Karpas-422 (cell line): ENCODE data around the gene ISY1. TPM values are rescaled to one million over a fixed set of nuclear protein-coding genes. Genes with fewer than 3 reads are reported as not detected.

Experiments
- DNase-seq: peaks from one replicate; pipeline ENCODE4 v3.0.0-alpha.2; 2015
- H2AFZ ChIP-seq: fragments of 200-600 bp; sonication (generic); 2 replicates; pipeline ENCODE4 v1.6.1; 2014; ENCODE audit warnings: antibody characterized with exemption, low read length, mixed read lengths
- H3K27ac ChIP-seq: fragments of 200-600 bp; sonication (generic); 2 replicates; pipeline ENCODE4 v1.5.1; 2014; ENCODE audit warnings: mild to moderate bottlenecking, low read length, moderate library complexity
- H3K27me3 ChIP-seq: fragments of 200-600 bp; sonication (generic); 2 replicates; pipeline ENCODE4 v1.6.1; 2014; ENCODE audit warnings: low read length, mixed read lengths
- H3K36me3 ChIP-seq: fragments of 200-600 bp; sonication (generic); 2 replicates; pipeline ENCODE4 v1.6.1; 2014; ENCODE audit warnings: low read length, mixed read lengths; ENCODE audit not compliant: insufficient read depth
- H3K4me1 ChIP-seq: fragments of 200-600 bp; sonication (generic); 2 replicates; pipeline ENCODE4 v1.6.1; 2014; ENCODE audit warnings: mild to moderate bottlenecking, low read length, mixed read lengths
- H3K4me2 ChIP-seq: fragments of 200-600 bp; sonication (generic); 2 replicates; pipeline ENCODE4 v1.6.1; 2014; ENCODE audit warnings: low read length, low read depth, mild to moderate bottlenecking; ENCODE audit not compliant: poor library complexity, severe bottlenecking
- H3K4me3 ChIP-seq: fragments of 200-600 bp; sonication (generic); 2 replicates; pipeline ENCODE4 v1.5.1; 2014; ENCODE audit warnings: mild to moderate bottlenecking, antibody characterized with exemption, low read length, mixed read lengths
- H3K79me2 ChIP-seq: fragments of 200-600 bp; sonication (generic); 2 replicates; pipeline ENCODE4 v1.6.1; 2014; ENCODE audit warnings: mild to moderate bottlenecking, low read length, mixed read lengths
- H3K9ac ChIP-seq: fragments of 200-600 bp; sonication (generic); 2 replicates; pipeline ENCODE4 v1.6.0; 2014; ENCODE audit warnings: low read length
- H3K9me2 ChIP-seq: fragments of 200-600 bp; sonication (generic), shearing (Covaris generic); replicated peaks from 2 replicates; pipeline ENCODE4 v1.6.0; 2014; ENCODE audit warnings: mild to moderate bottlenecking, low read length, moderate library complexity; ENCODE audit not compliant: insufficient read depth
- H3K9me3 ChIP-seq: fragments of 300-700, 200-600 bp; sonication (generic); 2 replicates; pipeline ENCODE4 v1.6.1; 2014; ENCODE audit warnings: low read length, mixed read lengths
- H4K20me1 ChIP-seq: fragments of 200-600 bp; sonication (generic); 2 replicates; pipeline ENCODE4 v1.6.1; 2014; ENCODE audit warnings: mild to moderate bottlenecking, antibody characterized with exemption, low read length, low read depth; ENCODE audit not compliant: insufficient read depth
- total RNA-seq: library from RNA; depleted of rRNA; stranded (reverse); fragments of >200 nt; shearing (Covaris generic); gene quantifications from 2 replicates; pipeline ENCODE4 v1.2.3, GENCODE V29; 2014; ENCODE audit warnings: low replicate concordance

The ISY1 gene
- total RNA-seq, 1 experiment from 2014 or later, result 29.9 TPM

- DNase-seq, result peak; percentile 56
- no peak overlapping the region for H3K27ac ChIP-seq
- peak overlapping the region; percentile 65 for H3K4me3 ChIP-seq
- no peaks in the 10 kb centered on the region for H3K79me2 ChIP-seq
- H3K9ac ChIP-seq, result peak overlapping the region; percentile 51
- peak overlapping the region; percentile 87 for H3K4me2 ChIP-seq
- H2AFZ ChIP-seq, result no peak overlapping the region
- peaks cover 42% of the 10 kb centered on the region for H3K4me1 ChIP-seq
- H3K9me3 ChIP-seq, result no peaks in the 10 kb centered on the region
- H3K36me3 ChIP-seq, result no peaks in the 10 kb centered on the region
- H4K20me1 ChIP-seq, result peaks cover 29% of the 10 kb centered on the region; the same call in 1 of the 2 replicates
- no peaks in the 10 kb centered on the region for H3K27me3 ChIP-seq
- H3K9me2 ChIP-seq, result no peaks in the 10 kb centered on the region
Measured at GRCh38 chr3:129121016-129121791, 39.7 kb downstream of the ISY1 start.

- H3K4me1 ChIP-seq, result peaks cover 43% of the 10 kb centered on the region
- no peaks in the 10 kb centered on the region for H3K79me2 ChIP-seq
- no peaks in the 10 kb centered on the region for H3K9me3 ChIP-seq
- H3K27me3 ChIP-seq, result no peaks in the 10 kb centered on the region
- peak overlapping the region; percentile 65 for H3K4me3 ChIP-seq
- H3K9me2 ChIP-seq, result no peaks in the 10 kb centered on the region
- no peaks in the 10 kb centered on the region for H3K36me3 ChIP-seq
- peak overlapping the region; percentile 87 for H3K4me2 ChIP-seq
- no peak overlapping the region for H3K27ac ChIP-seq
- H2AFZ ChIP-seq, result no peak overlapping the region
- peak overlapping the region; percentile 51 for H3K9ac ChIP-seq
- peaks cover 24% of the 10 kb centered on the region; the same call in 1 of the 2 replicates for H4K20me1 ChIP-seq
- DNase-seq, result peak; percentile 81
Measured at GRCh38 chr3:129120254-129121004, 40.4 kb downstream of the ISY1 start.

GRCh38 chr3:129119365-129120100 is 41.3 kb downstream of the ISY1 start:
- no peaks in the 10 kb centered on the region for H3K36me3 ChIP-seq

GRCh38 chr3:129118745-129119144 is 42.1 kb downstream of the ISY1 start:
- no peak for DNase-seq
- Histone ChIP-seq H3K27me3 (no peaks in the 10 kb centered on the region), H2AFZ (no peak overlapping the region), H3K9me2 (no peaks in the 10 kb centered on the region), H3K9ac (no peak overlapping the region), H4K20me1 (peaks cover 24% of the 10 kb centered on the region; the same call in 1 of the 2 replicates), H3K36me3 (no peaks in the 10 kb centered on the region), H3K27ac (no peak overlapping the region), H3K79me2 (no peaks in the 10 kb centered on the region), H3K4me3 (no peak overlapping the region), H3K4me1 (peaks cover 40% of the 10 kb centered on the region), H3K9me3 (no peaks in the 10 kb centered on the region), H3K4me2 (no peak overlapping the region)

More at GRCh38 chr3:129119365-129120100, 41.3 kb downstream of the ISY1 start:
- Histone ChIP-seq H3K9me2 (no peaks in the 10 kb centered on the region), H3K9ac (peak overlapping the region; percentile 51; the same call in 1 of the 2 replicates), H3K27me3 (no peaks in the 10 kb centered on the region), H3K4me2 (peak overlapping the region; percentile 87), H3K4me1 (peaks cover 43% of the 10 kb centered on the region), H3K4me3 (peak overlapping the region; percentile 65; the same call in 1 of the 2 replicates), H3K9me3 (no peaks in the 10 kb centered on the region), H3K79me2 (no peaks in the 10 kb centered on the region), H4K20me1 (peaks cover 24% of the 10 kb centered on the region; the same call in 1 of the 2 replicates), H2AFZ (no peak overlapping the region), H3K27ac (no peak overlapping the region)
- no peak for DNase-seq

- Histone ChIP-seq H3K27me3 (no peaks in the 10 kb centered on the region), H3K9me2 (no peaks in the 10 kb centered on the region), H3K79me2 (no peaks in the 10 kb centered on the region), H3K4me3 (no peak overlapping the region), H3K4me2 (no peak overlapping the region), H3K27ac (no peak overlapping the region), H3K4me1 (peaks cover 24% of the 10 kb centered on the region), H3K36me3 (no peaks in the 10 kb centered on the region), H2AFZ (no peak overlapping the region), H3K9me3 (no peaks in the 10 kb centered on the region), H4K20me1 (peaks cover 9% of the 10 kb centered on the region; the same call in 1 of the 2 replicates), H3K9ac (no peak overlapping the region)
- no peak for DNase-seq
Measured at GRCh38 chr3:129117134-129117533, 43.7 kb downstream of the ISY1 start.

GRCh38 chr3:129116482-129116946 is 44.3 kb downstream of the ISY1 start:
- no peak overlapping the region for H3K9ac ChIP-seq
- H3K27me3 ChIP-seq, result no peaks in the 10 kb centered on the region
- H3K9me3 ChIP-seq, result no peaks in the 10 kb centered on the region
- no peak overlapping the region for H3K27ac ChIP-seq
- H2AFZ ChIP-seq, result no peak overlapping the region
- no peaks in the 10 kb centered on the region for H3K36me3 ChIP-seq
- H3K4me3 ChIP-seq, result no peak overlapping the region
- no peaks in the 10 kb centered on the region for H3K79me2 ChIP-seq
- no peaks in the 10 kb centered on the region for H3K9me2 ChIP-seq
- peaks cover 24% of the 10 kb centered on the region for H3K4me1 ChIP-seq
- H3K4me2 ChIP-seq, result no peak overlapping the region
- DNase-seq, result no peak
- peaks cover 9% of the 10 kb centered on the region; the same call in 1 of the 2 replicates for H4K20me1 ChIP-seq

GRCh38 chr3:129114455-129114854 is 46.4 kb downstream of the ISY1 start:
- Histone ChIP-seq H2AFZ (no peak overlapping the region), H3K79me2 (no peaks in the 10 kb centered on the region), H3K27me3 (no peaks in the 10 kb centered on the region), H3K4me2 (no peak overlapping the region), H4K20me1 (peaks cover 2% of the 10 kb centered on the region; the same call in 1 of the 2 replicates), H3K9ac (no peak overlapping the region), H3K36me3 (no peaks in the 10 kb centered on the region), H3K9me3 (no peaks in the 10 kb centered on the region), H3K4me3 (no peak overlapping the region), H3K9me2 (no peaks in the 10 kb centered on the region), H3K27ac (no peak overlapping the region), H3K4me1 (peaks cover 6% of the 10 kb centered on the region)
- no peak for DNase-seq
